ENCODE data around the gene DNASE1L2.

DNA sequence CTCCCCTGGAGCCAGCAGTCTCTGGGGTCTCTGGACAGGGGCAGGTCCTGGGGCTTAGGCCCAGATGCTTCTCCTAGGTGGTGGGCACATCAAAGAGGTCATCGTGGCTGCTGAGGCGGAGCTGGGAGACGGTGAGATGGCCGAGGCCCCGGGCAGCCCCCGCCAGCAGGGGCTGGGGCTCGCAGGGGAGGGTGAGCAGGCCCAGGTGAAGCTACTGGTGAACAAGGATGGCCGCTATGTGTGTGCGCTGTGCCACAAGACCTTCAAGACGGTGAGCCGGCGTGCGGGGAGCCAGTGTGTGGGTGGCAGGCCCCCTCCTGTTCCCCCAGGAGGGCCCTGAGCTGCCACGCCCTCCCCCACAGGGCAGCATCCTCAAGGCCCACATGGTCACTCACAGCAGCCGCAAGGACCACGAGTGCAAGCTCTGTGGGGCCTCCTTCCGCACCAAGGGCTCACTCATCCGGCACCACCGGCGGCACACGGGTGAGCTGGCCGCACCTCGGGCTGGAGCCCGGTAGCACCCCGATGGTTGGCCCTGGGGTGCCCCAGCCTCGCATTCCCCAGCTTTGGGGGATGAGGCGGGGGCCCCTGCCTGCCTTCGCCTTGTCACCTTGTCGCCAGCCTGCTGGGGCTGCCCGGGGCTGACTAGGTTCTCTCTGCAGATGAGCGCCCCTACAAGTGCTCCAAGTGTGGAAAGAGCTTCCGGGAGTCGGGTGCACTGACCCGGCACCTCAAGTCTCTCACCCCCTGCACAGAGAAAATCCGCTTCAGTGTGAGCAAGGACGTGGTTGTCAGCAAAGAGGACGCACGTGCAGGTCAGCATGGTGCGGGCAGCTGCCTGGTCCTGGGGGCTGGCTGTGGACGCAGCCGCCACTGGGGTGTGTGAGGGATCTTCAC, 3.9 kb upstream of the DNASE1L2 start:
- TF ChIP-seq, protein P1, sequence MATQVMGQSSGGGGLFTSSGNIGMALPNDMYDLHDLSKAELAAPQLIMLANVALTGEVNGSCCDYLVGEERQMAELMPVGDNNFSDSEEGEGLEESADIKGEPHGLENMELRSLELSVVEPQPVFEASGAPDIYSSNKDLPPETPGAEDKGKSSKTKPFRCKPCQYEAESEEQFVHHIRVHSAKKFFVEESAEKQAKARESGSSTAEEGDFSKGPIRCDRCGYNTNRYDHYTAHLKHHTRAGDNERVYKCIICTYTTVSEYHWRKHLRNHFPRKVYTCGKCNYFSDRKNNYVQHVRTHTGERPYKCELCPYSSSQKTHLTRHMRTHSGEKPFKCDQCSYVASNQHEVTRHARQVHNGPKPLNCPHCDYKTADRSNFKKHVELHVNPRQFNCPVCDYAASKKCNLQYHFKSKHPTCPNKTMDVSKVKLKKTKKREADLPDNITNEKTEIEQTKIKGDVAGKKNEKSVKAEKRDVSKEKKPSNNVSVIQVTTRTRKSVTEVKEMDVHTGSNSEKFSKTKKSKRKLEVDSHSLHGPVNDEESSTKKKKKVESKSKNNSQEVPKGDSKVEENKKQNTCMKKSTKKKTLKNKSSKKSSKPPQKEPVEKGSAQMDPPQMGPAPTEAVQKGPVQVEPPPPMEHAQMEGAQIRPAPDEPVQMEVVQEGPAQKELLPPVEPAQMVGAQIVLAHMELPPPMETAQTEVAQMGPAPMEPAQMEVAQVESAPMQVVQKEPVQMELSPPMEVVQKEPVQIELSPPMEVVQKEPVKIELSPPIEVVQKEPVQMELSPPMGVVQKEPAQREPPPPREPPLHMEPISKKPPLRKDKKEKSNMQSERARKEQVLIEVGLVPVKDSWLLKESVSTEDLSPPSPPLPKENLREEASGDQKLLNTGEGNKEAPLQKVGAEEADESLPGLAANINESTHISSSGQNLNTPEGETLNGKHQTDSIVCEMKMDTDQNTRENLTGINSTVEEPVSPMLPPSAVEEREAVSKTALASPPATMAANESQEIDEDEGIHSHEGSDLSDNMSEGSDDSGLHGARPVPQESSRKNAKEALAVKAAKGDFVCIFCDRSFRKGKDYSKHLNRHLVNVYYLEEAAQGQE (IDR thresholded peaks at IDR 0.05): no peak
- TF ChIP-seq, protein P2, sequence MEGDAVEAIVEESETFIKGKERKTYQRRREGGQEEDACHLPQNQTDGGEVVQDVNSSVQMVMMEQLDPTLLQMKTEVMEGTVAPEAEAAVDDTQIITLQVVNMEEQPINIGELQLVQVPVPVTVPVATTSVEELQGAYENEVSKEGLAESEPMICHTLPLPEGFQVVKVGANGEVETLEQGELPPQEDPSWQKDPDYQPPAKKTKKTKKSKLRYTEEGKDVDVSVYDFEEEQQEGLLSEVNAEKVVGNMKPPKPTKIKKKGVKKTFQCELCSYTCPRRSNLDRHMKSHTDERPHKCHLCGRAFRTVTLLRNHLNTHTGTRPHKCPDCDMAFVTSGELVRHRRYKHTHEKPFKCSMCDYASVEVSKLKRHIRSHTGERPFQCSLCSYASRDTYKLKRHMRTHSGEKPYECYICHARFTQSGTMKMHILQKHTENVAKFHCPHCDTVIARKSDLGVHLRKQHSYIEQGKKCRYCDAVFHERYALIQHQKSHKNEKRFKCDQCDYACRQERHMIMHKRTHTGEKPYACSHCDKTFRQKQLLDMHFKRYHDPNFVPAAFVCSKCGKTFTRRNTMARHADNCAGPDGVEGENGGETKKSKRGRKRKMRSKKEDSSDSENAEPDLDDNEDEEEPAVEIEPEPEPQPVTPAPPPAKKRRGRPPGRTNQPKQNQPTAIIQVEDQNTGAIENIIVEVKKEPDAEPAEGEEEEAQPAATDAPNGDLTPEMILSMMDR (IDR thresholded peaks at IDR 0.05; ENCODE audit: low read depth, low read length, missing input control): no peak

Measured in liver (tissue), 2 donors.